Chondrocyte (in vitro differentiated cells): ENCODE measurements around the gene TGFBRAP1. TPM values are rescaled to one million over a fixed set of nuclear protein-coding genes. Genes with fewer than 3 reads are reported as not detected.
"Not testable (repeated sequence)": the region's sequence is repeated elsewhere in the genome, so short reads cannot be mapped to it uniquely, and the experiment has no call there.

ENCODE experiments used
- DNase-seq: peaks from one replicate; pipeline ENCODE4 v3.0.0; 2021; ENCODE audit warnings: mixed read lengths, low spot score
- H3K27ac Mint-ChIP-seq: one replicate; pipeline ENCODE4 v1.8.0; 2021; ENCODE audit warnings: mild to moderate bottlenecking, moderate library complexity, mixed read lengths; ENCODE audit not compliant: unreplicated experiment
- H3K27me3 Mint-ChIP-seq: 2 replicates; pipeline ENCODE4 v1.8.0; 2021; ENCODE audit warnings: low read depth, mixed read lengths
- H3K36me3 Mint-ChIP-seq: 2 replicates; pipeline ENCODE4 v1.8.0; 2021; ENCODE audit warnings: low read depth, mixed read lengths
- H3K4me1 Mint-ChIP-seq: 2 replicates; pipeline ENCODE4 v1.8.0; 2021; ENCODE audit warnings: low read depth, mild to moderate bottlenecking, mixed read lengths
- H3K4me3 Mint-ChIP-seq: one replicate; pipeline ENCODE4 v1.8.0; 2021; ENCODE audit warnings: mild to moderate bottlenecking, moderate library complexity, mixed read lengths; ENCODE audit not compliant: unreplicated experiment
- H3K9me3 Mint-ChIP-seq: 2 replicates; pipeline ENCODE4 v1.8.0; 2021; ENCODE audit warnings: low read depth, mixed read lengths
- CTCF ChIP-seq: fragments of 200-600 bp; sonication (generic); IDR thresholded peaks from 2 replicates; pipeline ENCODE4 v1.5.0; 2021; ENCODE audit warnings: antibody characterized with exemption, mild to moderate bottlenecking, moderate library complexity
- total RNA-seq: library from RNA; stranded (reverse); gene quantifications from 3 replicates; pipeline ENCODE4 v1.2.1, GENCODE V29; 2021

TGFBRAP1 gene
- total RNA-seq, 1 donor from 2014 or later, result 18.3 TPM

- Mint-ChIP-seq H3K27me3 (no peaks in the 10 kb centered on the region), H3K36me3 (no peaks in the 10 kb centered on the region), H3K9me3 (no peaks in the 10 kb centered on the region), H3K4me3 (no peak overlapping the region), H3K27ac (no peak overlapping the region), H3K4me1 (peaks cover 33% of the 10 kb centered on the region)
- no peak for TF ChIP-seq CTCF
- no peak for DNase-seq
Observed at GRCh38 chr2:105334211-105334610, 4.7 kb upstream of the TGFBRAP1 start.

GRCh38 chr2:105330681-105331375 lies 1.3 kb upstream of the TGFBRAP1 start:
- H3K4me3 Mint-ChIP-seq, result no peak overlapping the region
- H3K27ac Mint-ChIP-seq, result no peak overlapping the region
- no peaks in the 10 kb centered on the region for H3K36me3 Mint-ChIP-seq
- H3K9me3 Mint-ChIP-seq, result no peaks in the 10 kb centered on the region
- TF ChIP-seq CTCF, result no peak
- peaks cover 29% of the 10 kb centered on the region for H3K4me1 Mint-ChIP-seq
- H3K27me3 Mint-ChIP-seq, result no peaks in the 10 kb centered on the region
- DNase-seq, result no peak

- H3K9me3 Mint-ChIP-seq, result no peaks in the 10 kb centered on the region
- H3K36me3 Mint-ChIP-seq, result no peaks in the 10 kb centered on the region
- no peaks in the 10 kb centered on the region for H3K27me3 Mint-ChIP-seq
- peak overlapping the region; percentile 78 for H3K27ac Mint-ChIP-seq
- no peak for DNase-seq
- no peak for TF ChIP-seq CTCF
- peaks cover 46% of the 10 kb centered on the region for H3K4me1 Mint-ChIP-seq
- H3K4me3 Mint-ChIP-seq, result peak overlapping the region; percentile 82
Observed at GRCh38 chr2:105329197-105329554, 359 bp downstream of the TGFBRAP1 start.

- no peak for TF ChIP-seq CTCF
- H3K9me3 Mint-ChIP-seq, result no peaks in the 10 kb centered on the region
- H3K27me3 Mint-ChIP-seq, result no peaks in the 10 kb centered on the region
- peak overlapping the region; percentile 82 for H3K4me3 Mint-ChIP-seq
- peaks cover 52% of the 10 kb centered on the region for H3K4me1 Mint-ChIP-seq
- peak overlapping the region; percentile 78 for H3K27ac Mint-ChIP-seq
- no peak for DNase-seq
- H3K36me3 Mint-ChIP-seq, result no peaks in the 10 kb centered on the region
Observed at GRCh38 chr2:105328281-105329196, 996 bp downstream of the TGFBRAP1 start.

- Mint-ChIP-seq H3K27me3 (no peaks in the 10 kb centered on the region), H3K36me3 (no peaks in the 10 kb centered on the region), H3K9me3 (no peaks in the 10 kb centered on the region), H3K27ac (peak overlapping the region; percentile 29), H3K4me3 (no peak overlapping the region), H3K4me1 (peaks cover 61% of the 10 kb centered on the region)
- no peak for TF ChIP-seq CTCF
- no peak for DNase-seq
Observed at GRCh38 chr2:105327690-105328089, 1.8 kb downstream of the TGFBRAP1 start.

- not testable (repeated sequence) for H3K4me3 Mint-ChIP-seq, H3K36me3 Mint-ChIP-seq, DNase-seq, H3K27me3 Mint-ChIP-seq, H3K9me3 Mint-ChIP-seq
- peaks cover 65% of the 10 kb centered on the region for H3K4me1 Mint-ChIP-seq
- H3K27ac Mint-ChIP-seq, result peak overlapping the region; percentile 29
Observed at GRCh38 chr2:105327271-105327670, 2.3 kb downstream of the TGFBRAP1 start.
